ENCODE results near the gene LHFPL3.

- TF ChIP-seq EZH2 (IDR thresholded peaks at IDR 0.05; ENCODE audit: borderline replicate concordance, low read depth, low read length, poor library complexity, severe bottlenecking) (no peak), CTCF (conservative IDR thresholded peaks at IDR 0.05; ENCODE audit: low read depth, low read length) (no peak)
These were observed 80.0 kb downstream of the LHFPL3 start for GRCh38 chr7:104408371-104408770.

Measured in A673 (cell line).